HG03520 (cell line): ENCODE results near the gene FKBP9.

Experiments
- ATAC-seq: cut with Tn5 transposase; IDR thresholded peaks from one replicate; pipeline ENCODE4 v1.9.1; 2021; ENCODE audit warnings: mild to moderate bottlenecking, moderate library complexity; ENCODE audit not compliant: unreplicated experiment

Gene FKBP9

DNA sequence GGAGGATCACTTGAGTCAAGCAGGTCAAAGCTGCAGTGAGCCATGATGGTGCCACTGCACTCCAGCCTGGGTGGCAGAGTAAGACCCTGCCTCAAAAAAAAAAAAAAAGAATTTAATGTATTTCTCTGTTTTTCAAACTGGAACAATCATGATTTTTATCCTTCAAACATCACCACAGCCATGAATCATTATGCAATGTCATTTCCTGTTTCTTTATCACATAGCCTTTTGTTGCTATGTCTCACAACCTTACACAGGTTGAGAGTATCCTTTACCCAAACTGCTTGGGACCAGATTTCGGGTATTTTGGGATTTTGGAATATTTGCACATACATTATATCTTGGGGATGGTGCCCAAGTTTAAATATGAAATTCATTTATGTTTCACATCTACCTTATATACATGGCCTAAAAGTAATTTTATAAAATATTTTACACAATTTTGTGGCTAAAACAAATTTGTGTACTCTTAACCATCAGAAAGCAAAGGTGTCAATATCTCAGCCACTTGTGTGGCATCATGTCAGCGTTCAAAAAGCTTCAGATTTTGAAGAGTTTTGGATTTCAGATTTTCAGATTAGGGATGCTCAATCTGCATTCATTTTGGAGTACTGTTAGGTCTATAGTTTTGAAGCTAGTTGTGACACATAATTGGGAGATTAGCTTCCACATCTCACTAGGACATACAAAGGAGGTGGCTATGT is 97.2 kb downstream of the FKBP9 start:
- ATAC-seq = no peak

DNA sequence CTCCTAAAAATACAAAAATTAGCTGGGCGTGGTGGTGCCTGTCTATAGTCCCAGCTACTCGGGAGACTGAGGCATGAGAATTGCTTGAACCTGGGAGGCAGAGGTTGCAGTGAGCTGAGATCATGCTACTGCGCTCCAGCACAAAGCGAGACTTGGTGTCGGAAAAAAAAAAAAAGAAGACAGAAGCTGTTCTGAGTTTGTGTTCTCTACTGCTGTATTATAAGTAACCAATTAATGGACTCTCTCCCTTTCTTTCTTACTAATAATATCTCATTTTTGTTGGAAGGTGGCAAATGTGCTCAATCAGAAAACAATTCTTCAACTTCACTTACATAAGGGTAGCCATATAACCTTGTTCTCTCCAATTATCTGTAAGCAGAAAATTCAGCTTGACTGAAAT is 97.9 kb downstream of the FKBP9 start:
- ATAC-seq = no peak
